Caco-2 (cell line): Measurements from ENCODE around the gene MAB21L3. TPM values are rescaled to one million over a fixed set of nuclear protein-coding genes. Genes with fewer than 3 reads are reported as not detected.

Experiments
- BruUV-seq: library from RNA; stranded (reverse); fragments of 400-500 nt; replicated peaks from 2 replicates; lab custom pipeline; 2021; lab: Mats Ljungman, UMichigan
- CTCF ChIA-PET: fragments of 300-600 bp; sonication (Branson Sonifier 250); formaldehyde crosslinking; loops from one replicate; lab custom pipeline; 2022; ENCODE audit warnings: antibody characterized with exemption; lab: Charles Lee
- POLR2A ChIA-PET: fragments of 300-600 bp; sonication (Branson Sonifier 250); formaldehyde crosslinking; loops from one replicate; lab custom pipeline; 2022; ENCODE audit warnings: antibody characterized with exemption; lab: Charles Lee
- DNase-seq, 2 experiments: peaks; one replicate each; pipeline versions ENCODE4 v3.0.0 to v3.0.0-alpha.2; 2020 to 2022
- H3K27me3 ChIP-seq: replicated peaks from 2 replicates; pipeline ENCODE4 v1.6.0; 2011; ENCODE audit warnings: low read length; ENCODE audit not compliant: control insufficient read depth, insufficient read depth
- H3K36me3 ChIP-seq: 2 replicates; pipeline ENCODE4 v1.5.1; 2011; ENCODE audit warnings: low read length; ENCODE audit not compliant: control insufficient read depth, insufficient read depth
- H3K4me1 ChIP-seq: fragments of 250-450 bp; sonication (Bioruptor Pico); 2 replicates; pipeline ENCODE4 v1.5.1; 2020; ENCODE audit warnings: mild to moderate bottlenecking
- H3K4me3 ChIP-seq: 2 replicates; pipeline ENCODE4 v1.5.1; 2011; ENCODE audit warnings: low read depth, mild to moderate bottlenecking, control low read depth, low read length
- H3K9me3 ChIP-seq: fragments of 250-450 bp; sonication (Bioruptor Pico); 2 replicates; pipeline ENCODE4 v1.5.1; 2020; ENCODE audit warnings: mild to moderate bottlenecking, moderate library complexity
- H3K27ac Mint-ChIP-seq: one replicate; pipeline ENCODE4 v1.8.0; 2022; ENCODE audit warnings: mixed read lengths; ENCODE audit not compliant: unreplicated experiment
- H3K27me3 Mint-ChIP-seq: one replicate; pipeline ENCODE4 v1.8.0; 2022; ENCODE audit warnings: mixed read lengths; ENCODE audit not compliant: insufficient read depth, unreplicated experiment
- H3K36me3 Mint-ChIP-seq: one replicate; pipeline ENCODE4 v1.8.0; 2022; ENCODE audit warnings: mild to moderate bottlenecking, mixed read lengths; ENCODE audit not compliant: insufficient read depth, unreplicated experiment
- H3K4me1 Mint-ChIP-seq: one replicate; pipeline ENCODE4 v1.8.0; 2022; ENCODE audit warnings: low read depth, mixed read lengths; ENCODE audit not compliant: unreplicated experiment
- H3K4me3 Mint-ChIP-seq: one replicate; pipeline ENCODE4 v1.8.0; 2022; ENCODE audit warnings: mild to moderate bottlenecking, moderate library complexity, mixed read lengths; ENCODE audit not compliant: unreplicated experiment
- H3K9me3 Mint-ChIP-seq: one replicate; pipeline ENCODE4 v1.8.0; 2022; ENCODE audit warnings: mixed read lengths; ENCODE audit not compliant: unreplicated experiment
- CTCF ChIP-seq, 2 experiments: fragments of 200-600 bp in 1 of 2; IDR thresholded peaks; 1 replicate in 1 of 2; 2 replicates in 1 of 2; pipeline versions ENCODE4 v1.5.1 to v1.8.0; 2011 to 2022; ENCODE audit warnings: antibody characterized with exemption in 1 of 2, control low read depth in 1 of 2, inconsistent platforms in 1 of 2, low read depth in 1 of 2, low read length in 1 of 2, mild to moderate bottlenecking in 1 of 2, moderate library complexity in 1 of 2; ENCODE audit not compliant: insufficient read depth in 1 of 2, severe bottlenecking in 1 of 2, unreplicated experiment in 1 of 2
- intact Hi-C: fragments of 100-400 bp; cut with micrococcal nuclease; formaldehyde crosslinking; loops from one replicate; pipeline ENCODE4 v1.10.0; 2022; ENCODE audit not compliant: unreplicated experiment
- total RNA-seq: library from RNA; stranded (reverse); gene quantifications from 2 replicates; pipeline ENCODE4 v1.2.3, GENCODE V29; 2022

MAB21L3 gene
- total RNA-seq, 1 experiment from 2014 or later: 0.66 TPM

GRCh38 chr1:116159611-116160010, 48.4 kb downstream of the MAB21L3 start:
- Mint-ChIP-seq H3K9me3 (no peaks in the 10 kb centered on the region), H3K4me3 (no peak overlapping the region), H3K27ac (no peak overlapping the region), H3K27me3 (no peaks in the 10 kb centered on the region), H3K36me3 (no peaks in the 10 kb centered on the region), H3K4me1 (peaks cover 2% of the 10 kb centered on the region)
- TF ChIP-seq CTCF (IDR thresholded peaks at IDR 0.05; ENCODE audit: insufficient read depth in 1 of 2, low read depth in 1 of 2, low read length in 1 of 2, severe bottlenecking in 1 of 2, unreplicated experiment in 1 of 2): no peak
- Histone ChIP-seq H3K4me3 (no peak overlapping the region), H3K27me3 (no peaks in the 10 kb centered on the region), H3K4me1 (peaks cover 2% of the 10 kb centered on the region; the same call in 1 of the 2 replicates), H3K9me3 (no peaks in the 10 kb centered on the region), H3K36me3 (no peaks in the 10 kb centered on the region)
- BruUV-seq: no TSS peak
- CTCF ChIA-PET: no interaction called here
- intact Hi-C loops: loop anchor here (10.0 kb wide), 1 partner anchor 65 kb away; no protein-coding TSS in a partner anchor
- POLR2A ChIA-PET: no interaction called here
- no peak for DNase-seq

- Mint-ChIP-seq H3K9me3 (no peaks in the 10 kb centered on the region), H3K27ac (no peak overlapping the region), H3K4me3 (no peak overlapping the region), H3K4me1 (no peaks in the 10 kb centered on the region), H3K27me3 (no peaks in the 10 kb centered on the region), H3K36me3 (no peaks in the 10 kb centered on the region)
- intact Hi-C loops: no loop called here
- TF ChIP-seq CTCF (IDR thresholded peaks at IDR 0.05; ENCODE audit: insufficient read depth in 1 of 2, low read depth in 1 of 2, low read length in 1 of 2, severe bottlenecking in 1 of 2, unreplicated experiment in 1 of 2): no peak
- Histone ChIP-seq H3K27me3 (no peaks in the 10 kb centered on the region), H3K4me3 (no peak overlapping the region), H3K9me3 (no peaks in the 10 kb centered on the region), H3K4me1 (no peaks in the 10 kb centered on the region), H3K36me3 (no peaks in the 10 kb centered on the region)
- POLR2A ChIA-PET: no interaction called here
- CTCF ChIA-PET: no interaction called here
- no TSS peak for BruUV-seq
- DNase-seq: no peak
Measured at GRCh38 chr1:116161390-116161789, 50.2 kb downstream of the MAB21L3 start.

GRCh38 chr1:116161877-116162390, 50.7 kb downstream of the MAB21L3 start:
- Mint-ChIP-seq H3K27ac (no peak overlapping the region), H3K9me3 (no peaks in the 10 kb centered on the region), H3K4me1 (no peaks in the 10 kb centered on the region), H3K4me3 (no peak overlapping the region), H3K27me3 (no peaks in the 10 kb centered on the region), H3K36me3 (no peaks in the 10 kb centered on the region)
- no TSS peak for BruUV-seq
- CTCF ChIA-PET: no interaction called here
- POLR2A ChIA-PET: no interaction called here
- H3K4me1 ChIP-seq: no peaks in the 10 kb centered on the region
- no peaks in the 10 kb centered on the region for H3K9me3 ChIP-seq
- DNase-seq: no peak
- intact Hi-C loops: no loop called here
- no peaks in the 10 kb centered on the region for H3K27me3 ChIP-seq
- no peak overlapping the region for H3K4me3 ChIP-seq
- no peak for TF ChIP-seq CTCF (IDR thresholded peaks at IDR 0.05; ENCODE audit: insufficient read depth in 1 of 2, low read depth in 1 of 2, low read length in 1 of 2, severe bottlenecking in 1 of 2, unreplicated experiment in 1 of 2)
- no peaks in the 10 kb centered on the region for H3K36me3 ChIP-seq
